Suprapubic skin (tissue), 4 donors: Measurements from ENCODE around the gene MORN5.

Experiments
- POLR2A ChIP-seq, 2 donors: fragments of 450-650 bp; IDR thresholded peaks; one replicate each; pipeline ENCODE4 v1.6.1; 2017; ENCODE audit warnings: antibody characterized with exemption in 2 of 2, mild to moderate bottlenecking in 2 of 2, moderate library complexity in 2 of 2
- POLR2AphosphoS5 ChIP-seq, 3 donors: sonication (generic); formaldehyde crosslinking; IDR thresholded peaks; one replicate each; pipeline ENCODE4 v1.6.1; 2017; ENCODE audit warnings: antibody characterized with exemption in 3 of 3
- TF ChIP-seq, protein P1 (sequence below), 2 donors: fragments of 200-600 bp in 1 of 2; fragments of 450-650 bp in 1 of 2; sonication (generic) in 1 of 2; IDR thresholded peaks; one replicate each; pipeline ENCODE4 v1.5.1; 2016 to 2019; ENCODE audit warnings: antibody characterized with exemption in 2 of 2, mild to moderate bottlenecking in 1 of 2, moderate library complexity in 1 of 2

DNA sequence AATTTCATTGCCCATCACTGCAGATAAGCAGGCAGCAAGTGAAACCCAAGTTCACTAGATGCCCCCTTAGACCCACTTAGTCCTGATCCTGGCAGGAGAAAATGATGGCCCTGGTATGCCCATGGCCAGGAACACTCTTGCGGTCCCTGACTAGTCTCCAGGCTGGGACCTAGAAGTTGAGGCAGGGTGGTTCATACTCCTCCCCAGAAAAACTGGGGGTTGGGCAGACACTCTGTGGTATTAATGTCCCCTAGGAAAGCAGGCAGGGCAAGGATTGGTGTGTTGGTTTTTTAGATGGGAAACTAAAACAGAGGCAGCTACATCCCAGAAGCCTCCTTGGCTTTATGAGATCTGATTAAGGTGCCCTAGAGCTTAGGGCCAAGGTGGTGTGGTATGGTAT, 56.0 kb downstream of the MORN5 start:
- no peak for TF ChIP-seq POLR2A (IDR thresholded peaks at IDR 0.05)
- TF ChIP-seq, protein P1, sequence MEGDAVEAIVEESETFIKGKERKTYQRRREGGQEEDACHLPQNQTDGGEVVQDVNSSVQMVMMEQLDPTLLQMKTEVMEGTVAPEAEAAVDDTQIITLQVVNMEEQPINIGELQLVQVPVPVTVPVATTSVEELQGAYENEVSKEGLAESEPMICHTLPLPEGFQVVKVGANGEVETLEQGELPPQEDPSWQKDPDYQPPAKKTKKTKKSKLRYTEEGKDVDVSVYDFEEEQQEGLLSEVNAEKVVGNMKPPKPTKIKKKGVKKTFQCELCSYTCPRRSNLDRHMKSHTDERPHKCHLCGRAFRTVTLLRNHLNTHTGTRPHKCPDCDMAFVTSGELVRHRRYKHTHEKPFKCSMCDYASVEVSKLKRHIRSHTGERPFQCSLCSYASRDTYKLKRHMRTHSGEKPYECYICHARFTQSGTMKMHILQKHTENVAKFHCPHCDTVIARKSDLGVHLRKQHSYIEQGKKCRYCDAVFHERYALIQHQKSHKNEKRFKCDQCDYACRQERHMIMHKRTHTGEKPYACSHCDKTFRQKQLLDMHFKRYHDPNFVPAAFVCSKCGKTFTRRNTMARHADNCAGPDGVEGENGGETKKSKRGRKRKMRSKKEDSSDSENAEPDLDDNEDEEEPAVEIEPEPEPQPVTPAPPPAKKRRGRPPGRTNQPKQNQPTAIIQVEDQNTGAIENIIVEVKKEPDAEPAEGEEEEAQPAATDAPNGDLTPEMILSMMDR (IDR thresholded peaks at IDR 0.05), result no peak
- no peak for TF ChIP-seq POLR2AphosphoS5 (IDR thresholded peaks at IDR 0.05)
